CD14-positive monocyte (primary cell): Measurements from ENCODE around the gene PRM2. TPM values are rescaled to one million over a fixed set of nuclear protein-coding genes. Genes with fewer than 3 reads are reported as not detected.

Source experiments
- DNase-seq, 3 donors: peaks; one replicate each; pipeline ENCODE4 v3.0.0-alpha.2; 2011 to 2022
- H2AFZ ChIP-seq: 2 replicates; pipeline ENCODE4 v1.6.0; 2012; ENCODE audit warnings: mild to moderate bottlenecking, low read depth, low read length, inconsistent platforms; ENCODE audit not compliant: insufficient read depth, poor library complexity, severe bottlenecking
- H3K27ac ChIP-seq, 2 donors: 1 replicate in 1 of 2; 2 replicates in 1 of 2; pipeline ENCODE4 v1.5.1; 2012 to 2013; ENCODE audit warnings: low read length in 2 of 2, control low read depth in 1 of 2, inconsistent platforms in 1 of 2, low read depth in 1 of 2, mild to moderate bottlenecking in 1 of 2
- H3K27me3 ChIP-seq, 2 donors: one replicate each; pipeline versions ENCODE4 v1.6.0 to v1.6.1; 2011 to 2013; ENCODE audit warnings: low read length in 2 of 2; ENCODE audit not compliant: control insufficient read depth in 2 of 2, insufficient read depth in 2 of 2
- H3K36me3 ChIP-seq, 2 donors: replicated peaks in 1 of 2; 1 replicate in 1 of 2; 2 replicates in 1 of 2; pipeline versions ENCODE4 v1.5.1 to v1.6.1; 2012 to 2013; ENCODE audit warnings: low read length in 2 of 2, control low read depth in 1 of 2, inconsistent platforms in 1 of 2, mild to moderate bottlenecking in 1 of 2; ENCODE audit not compliant: insufficient read depth in 2 of 2, control insufficient read depth in 1 of 2
- H3K4me1 ChIP-seq, 2 donors: 1 replicate in 1 of 2; 2 replicates in 1 of 2; pipeline versions ENCODE4 v1.5.1 to v1.6.1; 2012 to 2013; ENCODE audit warnings: low read length in 2 of 2, control low read depth in 1 of 2, inconsistent platforms in 1 of 2, mild to moderate bottlenecking in 1 of 2, moderate library complexity in 1 of 2; ENCODE audit not compliant: insufficient read depth in 2 of 2, control insufficient read depth in 1 of 2
- H3K4me2 ChIP-seq: replicated peaks from 2 replicates; pipeline ENCODE3; 2012; ENCODE audit warnings: low read length, moderate library complexity, mild to moderate bottlenecking; ENCODE audit not compliant: poor library complexity, severe bottlenecking; ENCODE audit errors: extremely low read depth
- H3K4me3 ChIP-seq, 3 experiments: fragments of 200-600 bp in 1 of 3; sonication (generic) in 1 of 3; replicated peaks in 1 of 3; 1 replicate in 2 of 3; 2 replicates in 1 of 3; pipeline ENCODE4 v1.5.1; 2011 to 2013; ENCODE audit warnings: low read length in 3 of 3, mild to moderate bottlenecking in 3 of 3, control low read depth in 2 of 3, low read depth in 2 of 3, inconsistent platforms in 1 of 3, moderate library complexity in 1 of 3
- H3K79me2 ChIP-seq: 2 replicates; pipeline ENCODE4 v1.6.0; 2012; ENCODE audit warnings: mild to moderate bottlenecking, control low read depth, inconsistent platforms, low read length, moderate library complexity; ENCODE audit not compliant: insufficient read depth
- H3K9ac ChIP-seq: 2 replicates; pipeline ENCODE4 v1.6.0; 2017; ENCODE audit warnings: low read length, mild to moderate bottlenecking; ENCODE audit not compliant: insufficient read depth, poor library complexity, severe bottlenecking
- H3K9me3 ChIP-seq, 2 donors: replicated peaks in 1 of 2; 1 replicate in 1 of 2; 2 replicates in 1 of 2; pipeline versions ENCODE4 v1.5.1 to v1.6.1; 2012 to 2013; ENCODE audit warnings: low read length in 2 of 2, control low read depth in 1 of 2; ENCODE audit not compliant: control insufficient read depth in 1 of 2, insufficient read depth in 1 of 2
- H4K20me1 ChIP-seq: 2 replicates; pipeline ENCODE4 v1.6.0; 2012; ENCODE audit warnings: mild to moderate bottlenecking, low read length, control low read depth, moderate library complexity; ENCODE audit not compliant: insufficient read depth
- H3K27ac Mint-ChIP-seq, 7 donors: one replicate each; pipeline ENCODE4 v1.8.0; 2020; ENCODE audit warnings: mild to moderate bottlenecking in 7 of 7, mixed read lengths in 7 of 7, moderate library complexity in 6 of 7, inconsistent platforms in 2 of 7
- H3K27me3 Mint-ChIP-seq, 3 donors: one replicate each; pipeline ENCODE4 v1.8.0; 2021 to 2022; ENCODE audit warnings: low read depth in 3 of 3, mild to moderate bottlenecking in 3 of 3, mixed read lengths in 3 of 3, moderate library complexity in 3 of 3, inconsistent platforms in 1 of 3
- H3K36me3 Mint-ChIP-seq, 2 donors: one replicate each; pipeline ENCODE4 v1.8.0; 2020; ENCODE audit warnings: mixed read lengths in 2 of 2, inconsistent platforms in 1 of 2, mild to moderate bottlenecking in 1 of 2
- H3K4me1 Mint-ChIP-seq: one replicate; pipeline ENCODE4 v1.8.0; 2020; ENCODE audit warnings: mild to moderate bottlenecking, mixed read lengths
- H3K4me3 Mint-ChIP-seq, 2 donors: one replicate each; pipeline ENCODE4 v1.8.0; 2020; ENCODE audit warnings: mild to moderate bottlenecking in 2 of 2, mixed read lengths in 2 of 2, moderate library complexity in 1 of 2
- H3K9me3 Mint-ChIP-seq, 7 donors: one replicate each; pipeline ENCODE4 v1.8.0; 2020 to 2022; ENCODE audit warnings: mixed read lengths in 7 of 7, mild to moderate bottlenecking in 6 of 7, moderate library complexity in 6 of 7, inconsistent platforms in 2 of 7
- CTCF ChIP-seq: fragments of 200-600 bp; IDR thresholded peaks from one replicate; pipeline ENCODE4 v1.8.0; 2022; ENCODE audit warnings: antibody characterized with exemption, mild to moderate bottlenecking
- WGBS: methylation state at CpG from one replicate; pipeline ENCODE4 v1.1.5; 2013; ENCODE audit warnings: missing lambda C conversion rate; ENCODE audit not compliant: insufficient coverage; 5-methylcytosine and 5-hydroxymethylcytosine counted together
- intact Hi-C, 2 donors: fragments of 100-400 bp; cut with micrococcal nuclease; formaldehyde crosslinking; loops; one replicate each; pipeline versions ENCODE4 v1.15.0 to v1.15.1; 2023
- polyA plus RNA-seq, 3 donors: library from polyadenylated mRNA; depleted of rRNA in 1 of 3; unstranded in 2 of 3; stranded (reverse) in 1 of 3; fragments of 300-500 nt in 2 of 3; fragments of >200 nt in 1 of 3; fragmentation: Illumina TruSeq in 2 of 3; gene quantifications; 1 replicate in 2 of 3; 2 replicates in 1 of 3; pipeline ENCODE4 v1.2.3, GENCODE V29; 2012 to 2021

Gene PRM2
- polyA plus RNA-seq, 3 donors = not detected

GRCh38 chr16:11303405-11304138 is 27.3 kb upstream of the PRM2 start:
- Histone ChIP-seq H3K4me2 (no peak overlapping the region), H3K9ac (no peak overlapping the region), H4K20me1 (no peaks in the 10 kb centered on the region), H3K9me3 (no peaks in the 10 kb centered on the region), H3K4me1 (peaks cover 38 to 40% of the 10 kb centered on the region in 2 donors), H3K4me3 (no peak overlapping the region), H2AFZ (no peak overlapping the region), H3K27ac (no peak overlapping the region), H3K27me3 (peaks cover 0 to 3% of the 10 kb centered on the region in 2 donors), H3K79me2 (no peaks in the 10 kb centered on the region), H3K36me3 (no peaks in the 10 kb centered on the region)
- Mint-ChIP-seq H3K27ac (peak overlapping the region in 1 of 7 donors; percentile 54), H3K36me3 (no peaks in the 10 kb centered on the region), H3K4me3 (peak overlapping the region in 1 of 2 donors; percentile 68), H3K27me3 (peaks cover 2 to 22% (median 21%) of the 10 kb centered on the region in 3 donors), H3K9me3 (peaks cover 0 to 2% (median 0%) of the 10 kb centered on the region in 7 donors), H3K4me1 (peaks cover 41% of the 10 kb centered on the region)
- no peak for TF ChIP-seq CTCF
- no peak for DNase-seq
- intact Hi-C loops = no loop called here
- 77% methylated on average over 18 of the region's 18 CpGs for WGBS

- H3K79me2 ChIP-seq = no peaks in the 10 kb centered on the region
- H3K36me3 ChIP-seq = no peaks in the 10 kb centered on the region
- WGBS = 94% methylated on average over 3 of the region's 4 CpGs
- H3K9me3 Mint-ChIP-seq = peaks cover 0 to 2% (median 0%) of the 10 kb centered on the region in 7 donors
- peaks cover 37% of the 10 kb centered on the region for H3K4me1 Mint-ChIP-seq
- H3K36me3 Mint-ChIP-seq = no peaks in the 10 kb centered on the region
- no peak overlapping the region for H2AFZ ChIP-seq
- H4K20me1 ChIP-seq = no peaks in the 10 kb centered on the region
- H3K4me3 Mint-ChIP-seq = peak overlapping the region in 1 of 2 donors; percentile 26
- peaks cover 3 to 24% (median 21%) of the 10 kb centered on the region in 3 donors for H3K27me3 Mint-ChIP-seq
- no peaks in the 10 kb centered on the region for H3K9me3 ChIP-seq
- peaks cover 0 to 3% of the 10 kb centered on the region in 2 donors for H3K27me3 ChIP-seq
- no peak for DNase-seq
- intact Hi-C loops = no loop called here
- no peak overlapping the region for H3K27ac ChIP-seq
- H3K4me1 ChIP-seq = peaks cover 32 to 36% of the 10 kb centered on the region in 2 donors
- TF ChIP-seq CTCF = no peak
- no peak overlapping the region for H3K27ac Mint-ChIP-seq
- no peak overlapping the region for H3K9ac ChIP-seq
- H3K4me3 ChIP-seq = no peak overlapping the region
- no peak overlapping the region for H3K4me2 ChIP-seq
Observed at GRCh38 chr16:11302977-11303376, 26.7 kb upstream of the PRM2 start.
